NCI-H1092 treated with DMSO at 0.1 percent for 48 hours (cell line): ENCODE results near the gene POM121L2.
A peak's percentile ranks its signal among the peaks of the same experiment; 100 is the strongest.

Source experiments
- DNase-seq: peaks from one replicate; lab custom pipeline; 2025; lab: John Stamatoyannopoulos, UW

Gene POM121L2

DNA sequence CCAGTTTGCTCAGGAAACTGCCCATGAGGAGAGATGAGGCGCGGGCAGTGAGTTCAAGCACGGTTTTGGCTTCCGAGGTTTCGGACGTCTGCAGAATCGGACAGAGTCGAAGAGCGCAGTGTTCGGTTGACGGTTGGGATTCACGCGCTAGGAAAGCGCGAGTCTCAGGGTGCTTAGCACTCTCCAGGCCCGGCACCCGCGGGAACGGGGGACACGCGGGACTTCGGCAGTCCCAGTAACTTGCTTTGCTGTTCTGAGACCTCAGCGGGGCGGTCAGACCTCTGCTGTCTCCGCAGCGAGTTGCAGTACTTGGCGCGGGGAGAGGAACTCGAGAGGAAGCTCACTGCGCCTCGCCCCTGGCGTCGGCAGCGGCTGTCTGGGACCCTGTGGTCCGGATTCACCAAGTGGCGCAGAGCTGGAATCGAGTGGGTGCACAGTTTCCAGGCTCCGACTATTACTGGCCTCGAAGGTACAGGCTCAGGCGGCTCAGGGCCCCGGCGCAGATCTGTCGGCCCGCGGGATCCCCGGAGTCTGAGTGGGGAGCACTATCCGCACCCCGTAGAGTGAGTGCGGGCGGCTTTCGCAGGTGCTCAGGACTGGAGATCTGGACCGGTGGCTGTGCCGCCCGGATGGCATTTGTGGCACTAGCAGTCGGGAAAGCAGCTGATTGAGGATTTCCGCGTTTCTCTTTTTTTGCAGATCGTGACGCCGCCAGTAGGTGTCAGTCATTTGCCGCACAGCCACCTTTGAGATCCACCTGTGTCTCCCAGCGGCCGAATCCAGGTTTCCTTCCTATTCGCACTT lies at the start of gene POM121L2:
Gene POM121L2 (minus strand): TSS at position 128 of the 804 bp plus-strand sequence. CDS start 103 bp downstream, at position 25.
- peak; percentile 19 for DNase-seq

DNA sequence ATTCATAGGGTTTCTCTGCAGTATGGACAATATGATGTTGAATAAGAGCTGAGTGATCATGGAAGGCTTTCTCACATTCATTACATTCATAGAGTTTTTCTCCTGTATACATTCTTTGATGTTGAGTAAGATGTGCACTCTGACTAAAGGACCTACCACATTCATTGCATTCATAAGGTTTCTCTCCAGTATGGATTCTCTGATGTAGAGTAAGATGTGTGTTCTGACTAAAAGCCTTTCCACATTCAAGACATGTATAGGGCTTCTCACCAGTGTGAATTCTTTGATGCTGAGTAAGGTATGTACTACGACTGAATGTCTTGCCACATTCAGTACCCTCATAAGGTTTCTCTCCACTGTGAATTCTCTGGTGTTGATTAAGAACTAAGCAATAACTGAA lies 47.2 kb upstream of the POM121L2 start:
- no peak for DNase-seq

DNA sequence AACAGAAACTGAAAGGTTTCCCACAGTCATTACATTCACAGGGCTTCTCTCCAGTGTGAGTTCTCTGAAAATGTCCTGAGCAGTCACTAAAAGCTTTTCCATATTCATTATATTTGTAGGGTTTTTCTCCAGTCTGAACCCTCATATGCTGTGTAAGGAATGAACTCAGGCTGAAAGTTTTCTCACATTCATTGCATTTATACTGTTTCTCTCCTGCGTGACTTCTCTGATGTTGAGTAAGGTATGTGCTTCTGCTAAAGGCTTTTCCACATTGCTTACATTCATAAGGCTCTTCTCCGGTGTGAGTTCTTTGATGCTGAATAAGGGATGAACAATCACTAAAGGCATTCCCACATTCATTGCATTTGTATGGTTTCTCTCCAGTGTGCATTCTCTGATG lies 46.7 kb upstream of the POM121L2 start:
- DNase-seq = no peak

DNA sequence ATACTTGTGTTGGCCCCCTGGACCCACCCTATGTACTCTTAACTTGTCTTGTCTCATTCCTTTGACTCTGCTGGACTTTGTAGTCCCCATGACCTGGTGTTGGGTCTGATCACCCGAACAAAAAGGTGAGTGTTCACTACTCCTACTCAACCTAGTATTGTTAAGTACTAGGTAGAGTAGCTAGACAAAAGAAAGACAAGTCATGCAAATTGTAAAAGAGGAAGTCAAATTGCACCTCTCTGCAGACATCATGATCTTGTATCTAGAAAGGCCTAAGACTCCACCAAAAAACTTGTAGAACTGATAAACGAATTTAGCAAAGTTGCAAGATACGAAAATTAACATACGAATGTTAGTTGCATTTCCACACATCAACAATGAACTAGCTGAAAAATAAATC lies 40.8 kb upstream of the POM121L2 start:
- no peak for DNase-seq

DNA sequence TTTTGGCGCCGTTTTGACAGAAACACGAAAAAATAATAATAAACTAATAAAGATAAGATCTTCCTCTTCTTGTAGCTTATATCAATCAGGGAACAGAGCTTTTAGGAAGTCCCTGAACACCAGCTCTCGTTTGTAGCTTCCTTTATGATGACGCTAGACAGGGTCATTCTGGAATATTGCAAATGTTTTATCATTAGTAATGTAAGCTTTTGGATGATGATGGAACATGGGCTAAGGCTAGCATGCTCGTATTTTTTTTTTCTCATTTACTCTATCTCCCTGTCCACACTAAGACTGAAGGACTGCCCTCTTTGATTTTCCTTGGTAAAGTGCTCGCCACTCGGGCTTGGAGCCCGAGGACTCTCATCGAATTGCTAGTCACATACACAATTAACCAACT lies 22.1 kb upstream of the POM121L2 start:
- DNase-seq = no peak

DNA sequence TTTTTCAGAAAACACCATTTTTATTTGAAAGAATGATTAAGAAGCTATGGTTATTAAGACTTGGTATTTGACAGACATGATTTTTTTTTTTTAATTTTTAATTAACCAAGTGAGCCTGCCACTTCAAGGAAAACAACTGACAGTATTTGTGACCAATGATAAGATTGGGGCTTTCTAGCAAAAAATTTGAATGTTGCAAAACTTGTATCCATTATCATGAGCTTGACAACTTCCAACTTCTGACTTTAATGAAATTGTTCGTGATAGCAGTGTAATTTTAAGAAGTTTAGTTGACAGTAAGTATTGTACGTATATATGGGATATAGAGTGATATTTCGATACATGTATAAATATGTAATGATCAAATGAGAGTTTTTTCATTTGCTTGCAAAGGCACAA lies 21.6 kb upstream of the POM121L2 start:
- DNase-seq = no peak

DNA sequence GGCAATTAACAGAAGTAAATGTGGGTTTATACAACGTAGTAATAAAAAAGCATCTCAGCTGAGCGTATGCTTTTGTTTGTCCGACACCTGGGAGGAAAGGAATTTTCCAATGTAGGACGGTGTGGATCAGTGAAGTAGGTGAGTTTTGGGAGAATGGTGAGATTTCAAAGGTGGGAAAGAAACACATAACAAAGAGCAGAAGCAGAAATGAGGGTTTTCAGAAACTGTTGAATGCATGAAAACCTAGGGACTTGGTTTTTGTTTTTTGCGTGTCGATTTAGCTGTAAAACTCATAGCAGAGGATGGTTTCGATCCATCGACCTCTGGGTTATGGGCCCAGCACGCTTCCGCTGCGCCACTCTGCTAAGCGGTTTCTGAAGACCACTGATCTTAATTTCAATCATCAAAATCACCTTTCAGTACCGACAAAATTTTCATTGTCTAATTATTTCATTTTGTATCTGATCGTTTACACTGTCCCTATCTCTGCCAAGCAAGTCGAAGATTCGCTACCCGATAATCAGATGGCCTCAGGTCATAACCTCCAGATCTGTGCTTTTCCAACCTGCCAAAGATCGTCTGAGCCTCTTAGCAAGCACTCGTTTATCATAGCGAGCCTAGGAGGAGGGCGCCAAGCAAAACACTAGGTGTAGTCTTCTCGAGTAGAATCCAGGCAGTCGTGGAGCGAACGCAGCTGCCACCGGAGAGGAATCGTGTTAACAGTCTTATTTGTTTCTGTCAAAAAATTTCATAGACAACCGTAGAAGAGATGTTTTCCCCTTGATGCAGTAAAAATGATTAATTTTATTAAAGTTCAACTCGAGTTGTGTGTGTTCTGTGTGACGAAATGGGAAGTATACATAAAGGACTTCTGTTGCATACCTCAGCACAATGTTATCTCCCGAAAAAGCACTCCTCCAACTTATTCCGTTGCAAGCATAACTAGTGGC lies 20.9 kb upstream of the POM121L2 start:
- DNase-seq = peak; percentile 9

DNA sequence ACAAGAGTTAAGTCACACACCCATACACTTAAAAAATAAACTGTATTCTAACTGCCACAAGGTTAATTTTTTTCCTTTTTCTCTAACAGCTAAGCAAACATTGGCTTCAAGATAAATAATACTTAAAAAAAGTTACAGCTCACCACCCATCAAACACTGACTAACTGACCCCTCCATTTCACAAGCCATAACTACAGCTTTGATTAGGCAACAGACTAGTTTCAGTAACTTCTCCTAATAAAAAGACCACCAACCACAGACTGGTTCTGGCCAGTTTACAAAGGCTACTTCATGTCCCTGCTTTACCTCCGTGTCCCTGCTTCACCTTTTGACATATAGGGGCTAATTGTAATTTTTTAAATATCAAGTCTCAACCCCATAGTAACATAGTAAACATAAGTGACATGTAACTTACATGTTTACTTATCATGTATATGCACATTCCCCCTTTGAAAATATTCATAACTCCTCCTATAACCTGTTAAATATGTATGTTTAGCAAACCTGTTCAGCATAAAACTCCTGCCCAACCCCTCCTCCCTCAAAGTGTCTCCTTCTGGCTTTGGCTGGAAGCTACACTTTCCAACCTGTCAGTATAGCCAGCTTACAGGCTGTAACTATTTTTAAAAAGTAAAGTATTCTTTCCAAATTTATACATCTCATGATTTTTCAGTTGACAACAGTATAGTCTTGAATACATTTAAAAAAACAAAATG lies 15.1 kb upstream of the POM121L2 start:
- no peak for DNase-seq

DNA sequence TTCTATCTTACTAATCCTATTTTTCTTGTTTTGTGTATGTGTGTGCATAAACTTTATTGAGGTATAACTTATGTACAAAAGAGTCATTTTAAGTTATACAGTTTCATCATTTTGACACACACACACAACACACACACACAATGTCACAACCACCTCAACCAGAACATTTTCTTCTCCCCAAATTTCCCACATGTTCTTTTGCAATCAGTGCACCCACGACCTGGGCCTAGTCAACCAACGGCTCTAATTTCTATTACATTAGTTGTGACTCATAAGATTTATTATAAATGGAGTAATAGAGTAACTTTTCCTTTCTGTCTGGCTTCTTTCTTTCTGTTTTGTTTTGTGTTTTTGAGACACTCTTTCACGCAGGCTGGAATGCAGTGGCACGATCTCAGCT lies 9.8 kb upstream of the POM121L2 start:
- DNase-seq = no peak

DNA sequence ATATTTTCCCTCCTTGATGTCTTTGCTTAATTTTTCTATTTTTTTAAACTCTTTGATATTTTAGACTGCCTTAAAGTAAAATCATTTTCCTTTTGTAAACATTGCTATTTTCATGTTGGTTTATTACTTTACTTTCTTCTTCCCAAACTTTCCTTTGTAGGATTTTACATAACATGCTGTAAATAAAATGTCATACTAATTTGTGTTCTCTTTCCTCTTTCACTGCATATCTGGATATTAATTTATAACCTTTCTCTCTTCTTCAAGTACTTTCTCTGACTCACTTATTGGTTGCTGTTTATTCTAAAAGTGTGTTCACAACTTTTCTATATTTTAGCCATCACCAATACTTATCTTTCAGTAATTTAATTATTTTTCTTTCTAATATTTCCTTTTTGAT lies 9.3 kb upstream of the POM121L2 start:
- no peak for DNase-seq

DNA sequence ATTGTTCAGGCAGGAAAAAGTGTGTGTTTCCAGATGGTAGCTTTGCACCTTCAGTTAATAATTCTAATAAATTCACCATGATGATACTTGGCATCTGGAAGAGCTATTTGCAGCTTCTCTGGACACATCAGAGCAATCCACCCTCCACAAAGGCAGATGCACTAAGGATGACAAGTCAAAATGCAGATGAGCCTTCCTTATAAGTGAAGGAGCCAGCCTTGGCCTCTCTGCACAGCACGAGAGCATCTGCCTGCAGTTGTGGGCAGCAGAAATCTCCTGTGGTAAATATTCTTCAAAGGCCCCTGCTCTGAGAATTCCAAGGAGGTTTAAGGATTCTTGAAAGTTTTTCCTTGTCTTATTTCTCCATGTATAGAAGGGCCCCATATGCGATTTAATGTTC lies 6.9 kb upstream of the POM121L2 start:
- DNase-seq = no peak

DNA sequence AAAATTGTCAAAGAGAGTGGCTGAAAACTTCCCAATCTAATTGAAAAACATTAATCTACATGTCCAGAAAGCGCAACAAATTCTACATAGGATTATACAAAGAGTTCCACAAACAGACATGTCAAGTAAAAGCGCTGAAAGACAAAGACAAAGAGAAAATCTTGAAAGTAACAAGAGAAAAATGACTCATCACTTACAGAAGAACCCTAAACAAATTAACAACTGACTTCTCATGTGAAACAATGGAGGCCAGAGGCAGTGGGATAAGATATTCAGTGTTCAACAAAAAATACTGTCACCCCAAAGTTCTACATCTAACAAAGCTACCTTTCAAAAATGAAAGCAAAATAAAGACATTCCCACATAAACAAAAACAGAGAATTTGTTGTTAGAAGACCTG lies 2.0 kb upstream of the POM121L2 start:
- no peak for DNase-seq

DNA sequence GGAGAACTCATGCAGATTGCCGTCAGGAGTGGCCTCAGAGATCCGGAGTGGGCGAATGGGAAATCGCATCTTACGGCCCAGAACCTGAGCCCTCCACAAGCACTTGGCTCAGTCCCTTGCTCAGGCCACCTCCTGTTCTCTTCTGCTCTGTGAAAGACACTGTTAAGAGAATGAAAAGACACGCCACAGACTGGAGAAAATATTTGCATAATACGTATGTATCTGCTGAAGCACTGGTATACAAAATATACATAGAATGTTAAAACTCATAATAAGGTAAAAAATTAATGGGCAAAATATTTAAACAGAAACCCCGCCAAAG lies 838 bp upstream of the POM121L2 start:
- DNase-seq = no peak

DNA sequence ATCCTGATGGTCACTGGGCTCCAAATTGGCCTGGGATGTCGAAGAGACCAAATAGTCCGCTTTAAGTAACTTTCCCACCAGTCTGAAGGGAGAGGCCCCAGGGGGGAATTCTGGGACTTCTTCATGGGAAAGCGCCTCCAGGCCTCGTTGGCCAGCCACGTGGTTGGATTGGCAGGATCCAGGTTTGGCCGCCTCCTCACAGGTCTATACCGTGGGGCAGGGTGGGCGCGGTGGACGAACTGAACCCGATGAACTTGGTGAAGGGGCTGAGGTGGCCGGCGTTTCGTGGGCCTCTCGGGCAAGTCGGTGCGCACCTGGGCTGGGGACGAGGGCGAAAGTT lies 297 bp downstream of the POM121L2 start:
- DNase-seq = no peak

DNA sequence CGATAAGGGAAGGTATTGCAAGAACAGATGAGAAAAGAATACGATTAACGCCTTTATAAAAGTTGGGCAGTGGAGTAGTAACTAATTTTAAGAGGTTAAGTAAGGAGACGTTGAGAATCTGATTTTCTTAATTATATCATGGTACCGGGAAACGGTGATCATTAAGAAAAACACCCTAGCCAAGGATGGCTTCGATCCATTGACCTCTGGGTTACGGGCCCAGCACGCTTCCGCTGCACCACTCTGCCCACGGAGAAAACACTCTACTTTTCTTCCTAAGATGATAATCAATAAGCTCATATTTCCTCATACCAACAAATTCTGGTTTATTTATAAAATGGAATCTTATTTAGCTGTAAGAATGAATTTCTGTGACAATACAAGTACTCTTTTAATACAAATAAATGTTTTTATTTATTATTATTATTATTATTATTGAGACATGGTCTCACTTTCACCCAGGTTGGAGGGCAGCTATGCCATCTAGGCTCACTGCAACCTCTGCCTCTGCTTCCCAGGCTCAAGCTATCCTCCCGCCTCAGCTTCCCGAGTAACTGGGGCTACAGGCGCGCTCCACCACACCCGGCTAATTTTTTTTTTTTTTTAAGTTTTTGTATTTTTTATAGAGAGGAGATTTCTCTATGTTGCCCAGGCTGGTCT lies 8.3 kb downstream of the POM121L2 start:
- no peak for DNase-seq

DNA sequence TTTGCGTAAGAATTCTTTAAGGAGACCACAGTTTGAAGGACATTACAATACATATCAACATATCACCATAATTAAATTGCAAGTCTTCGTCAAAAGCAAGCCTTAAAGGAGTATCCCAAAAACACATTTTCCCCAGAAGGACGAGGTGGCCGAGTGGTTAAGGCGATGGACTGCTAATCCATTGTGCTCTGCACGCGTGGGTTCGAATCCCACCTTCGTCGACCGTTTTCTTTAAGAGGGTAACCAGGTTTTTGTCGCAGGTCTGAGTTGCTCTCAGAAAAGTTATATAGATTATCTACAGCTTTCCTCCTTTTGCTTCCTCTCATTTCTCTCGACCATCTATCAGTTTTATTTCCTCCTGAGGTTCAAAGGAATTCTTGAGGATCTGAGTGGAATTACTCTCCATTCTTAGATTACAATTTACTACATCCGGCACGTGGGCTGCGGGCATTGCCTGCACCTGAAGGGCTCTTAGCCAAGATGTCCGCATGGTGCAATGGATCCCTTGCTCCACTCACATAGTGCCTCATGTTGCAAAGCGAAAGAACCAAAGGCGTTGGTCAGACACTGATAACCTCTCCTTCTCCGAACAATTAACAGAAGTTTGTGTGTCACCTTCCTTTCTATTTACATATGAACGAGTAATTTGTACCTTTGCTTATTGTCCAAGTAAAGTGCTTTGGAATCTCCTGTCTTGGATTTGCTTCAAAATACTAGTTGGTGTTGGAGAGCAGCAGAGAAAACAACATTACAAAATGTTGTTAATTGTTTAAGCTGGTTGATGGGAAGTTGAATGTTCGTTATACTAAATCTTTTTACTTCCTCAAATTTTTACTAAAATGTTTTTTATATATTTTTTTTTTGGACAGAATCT lies 14.0 kb downstream of the POM121L2 start:
- DNase-seq = no peak

DNA sequence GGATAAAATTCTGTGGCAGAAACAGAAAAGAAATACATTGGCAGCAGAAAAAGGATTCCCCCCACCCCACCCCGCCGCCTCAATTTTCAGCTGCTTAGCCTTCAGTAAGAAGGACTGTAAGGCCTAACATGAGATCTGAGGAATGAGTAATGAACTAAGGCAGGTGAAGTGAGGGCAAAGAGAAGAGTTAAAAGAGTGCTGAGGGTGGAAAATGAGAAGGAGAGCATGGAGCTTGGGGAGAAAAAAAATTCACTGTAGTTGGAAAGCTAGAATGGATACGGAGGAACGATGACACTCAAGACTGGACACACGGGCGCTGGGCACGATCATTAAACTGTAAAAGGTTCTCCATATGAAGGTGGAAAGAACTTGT lies 14.6 kb downstream of the POM121L2 start:
- no peak for DNase-seq

DNA sequence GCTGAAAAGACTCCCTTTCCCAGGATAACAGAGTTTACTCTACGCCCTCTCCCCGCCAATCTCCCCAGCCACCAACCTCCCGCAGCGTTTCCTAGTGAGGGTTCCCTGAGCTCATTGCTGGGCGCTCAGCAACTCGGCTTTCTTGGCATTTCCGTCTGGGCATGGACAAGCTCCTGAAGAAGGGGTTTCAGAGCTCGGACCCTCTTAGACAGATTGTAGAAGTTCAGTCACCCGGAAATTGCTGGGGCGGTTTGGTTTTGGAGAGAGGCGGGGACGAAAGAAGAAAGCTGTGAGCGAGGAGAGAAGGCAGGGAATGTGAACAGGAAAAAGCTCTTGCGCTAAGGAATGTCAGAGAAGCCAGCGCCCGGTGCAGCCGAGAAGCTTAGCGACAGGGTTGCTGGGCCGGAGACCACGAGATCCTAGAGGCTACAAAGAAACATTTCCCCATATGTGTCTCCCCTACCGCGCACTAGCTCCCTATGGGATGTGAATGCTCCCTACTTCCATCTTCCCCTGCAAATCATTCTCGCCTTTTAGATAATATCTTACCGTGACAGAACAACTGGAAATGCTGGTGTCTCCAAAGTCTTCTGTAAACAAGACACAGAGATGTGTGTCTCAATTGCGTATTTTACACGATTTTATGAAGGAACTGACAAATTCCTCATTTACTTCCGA lies 15.8 kb downstream of the POM121L2 start:
- DNase-seq = no peak

DNA sequence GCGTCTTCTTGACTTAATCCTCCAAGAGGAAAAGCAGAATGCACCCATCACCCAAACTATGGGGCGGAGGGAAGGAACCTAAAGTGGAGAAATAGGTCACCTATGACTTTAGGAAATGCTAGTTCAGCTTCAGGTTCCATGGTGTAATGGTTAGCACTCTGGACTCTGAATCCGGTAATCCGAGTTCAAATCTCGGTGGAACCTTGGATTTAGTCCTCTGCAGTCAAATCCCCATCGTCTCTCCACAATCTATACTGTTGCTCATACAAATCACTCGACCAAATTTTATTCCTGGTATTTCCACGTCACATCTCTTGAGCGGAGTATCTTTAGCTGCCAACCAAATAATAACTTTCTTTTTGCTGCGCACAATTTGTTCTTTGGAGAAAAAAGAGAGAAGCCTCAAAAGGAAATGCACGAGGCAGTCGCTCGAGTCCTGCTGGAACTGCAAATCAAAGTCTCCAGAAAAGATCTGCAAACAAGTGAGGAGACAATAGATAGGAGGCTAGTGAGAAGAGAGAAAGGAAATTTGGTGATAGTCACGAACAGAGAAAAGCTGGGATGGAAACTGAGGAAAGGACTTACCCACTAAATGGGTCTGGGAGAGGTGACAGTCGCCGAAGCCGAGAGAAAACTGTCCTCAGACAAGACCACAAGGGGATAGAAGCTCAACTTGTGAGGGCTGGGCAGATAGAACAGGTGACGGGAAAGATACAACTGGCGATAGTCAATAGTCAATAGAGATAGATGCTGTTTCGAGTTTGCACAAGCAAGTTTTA lies 16.6 kb downstream of the POM121L2 start:
- DNase-seq = no peak

DNA sequence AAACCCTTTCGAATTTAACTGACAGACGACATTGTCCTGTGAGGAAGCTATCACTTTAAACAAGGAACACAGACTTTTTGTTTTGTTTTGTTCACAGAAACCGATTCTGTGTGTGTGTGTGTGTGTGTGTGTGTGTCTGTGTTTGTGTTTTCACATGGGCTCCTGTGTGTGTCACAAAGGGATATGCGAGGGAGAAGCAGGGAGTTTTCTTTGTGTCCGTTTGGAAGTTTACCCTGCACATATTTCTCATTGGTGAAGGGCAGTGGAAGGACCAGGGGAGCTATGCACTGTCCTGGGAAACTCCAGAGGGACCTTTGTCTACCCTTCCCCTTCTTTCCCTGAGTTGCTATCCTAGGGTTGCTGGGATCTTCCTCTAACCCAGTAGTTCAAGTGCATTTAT lies 17.7 kb downstream of the POM121L2 start:
- no peak for DNase-seq
